Panc1 (cell line): ENCODE data around the gene CEP97. TPM values are rescaled to one million over a fixed set of nuclear protein-coding genes. Genes with fewer than 3 reads are reported as not detected.

Experiments used
- ATAC-seq: fragments of 200-7000 bp; cut with Tn5 transposase; 2 replicates; pipeline ENCODE4 v1.9.1; 2020; ENCODE audit warnings: mild to moderate bottlenecking, moderate library complexity
- BruUV-seq: library from RNA; stranded (reverse); fragments of 400-500 nt; replicated peaks from 2 replicates; lab custom pipeline; 2021; lab: Mats Ljungman, UMichigan
- CTCF ChIA-PET: fragments of 300-600 bp; sonication (Branson Sonifier 250); formaldehyde crosslinking; loops from one replicate; lab custom pipeline; 2022; ENCODE audit warnings: antibody characterized with exemption; lab: Charles Lee
- POLR2A ChIA-PET: fragments of 300-600 bp; sonication (Branson Sonifier 250); formaldehyde crosslinking; loops from one replicate; lab custom pipeline; 2022; ENCODE audit warnings: antibody characterized with exemption; lab: Charles Lee
- DNase-seq: peaks from one replicate; pipeline ENCODE4 v3.0.0-alpha.2; 2010; ENCODE audit warnings: low read depth, low spot score
- H3K27ac ChIP-seq: 2 replicates; pipeline ENCODE4 v1.5.1; 2011; ENCODE audit warnings: mild to moderate bottlenecking, low read length, inconsistent platforms
- H3K27me3 ChIP-seq: fragments of 200-500 bp; sonication (Bioruptor generic); 2 replicates; pipeline ENCODE4 v1.6.0; 2014; ENCODE audit warnings: low read length, inconsistent platforms; ENCODE audit not compliant: control insufficient read depth, insufficient read depth
- H3K36me3 ChIP-seq: fragments of 200-500 bp; sonication (Bioruptor generic); 2 replicates; pipeline ENCODE4 v1.5.1; 2014; ENCODE audit warnings: inconsistent platforms, mild to moderate bottlenecking, low read length, moderate library complexity; ENCODE audit not compliant: control insufficient read depth, insufficient read depth
- H3K4me1 ChIP-seq: 2 replicates; pipeline ENCODE4 v1.5.1; 2011; ENCODE audit warnings: inconsistent platforms, mild to moderate bottlenecking, low read length, moderate library complexity; ENCODE audit not compliant: control insufficient read depth, insufficient read depth
- H3K4me3 ChIP-seq, 2 experiments: 2 replicates each; pipeline ENCODE4 v1.5.1; 2011 to 2012; ENCODE audit warnings: low read depth in 2 of 2, low read length in 2 of 2, mild to moderate bottlenecking in 2 of 2, inconsistent platforms in 1 of 2, moderate library complexity in 1 of 2
- H3K9me3 ChIP-seq: fragments of 200-500 bp; sonication (Bioruptor generic); 2 replicates; pipeline ENCODE4 v1.5.1; 2014; ENCODE audit warnings: low read depth, mild to moderate bottlenecking, inconsistent platforms, low read length, moderate library complexity; ENCODE audit not compliant: control insufficient read depth, insufficient read depth
- CTCF ChIP-seq: fragments of 450-650 bp; IDR thresholded peaks from 2 replicates; pipeline ENCODE4 v1.5.1; 2017; ENCODE audit warnings: mild to moderate bottlenecking
- POLR2AphosphoS5 ChIP-seq: IDR thresholded peaks from 2 replicates; pipeline ENCODE4 v1.6.1; 2012; ENCODE audit warnings: mild to moderate bottlenecking, low read depth, low read length, moderate library complexity
- REST ChIP-seq, 2 experiments: IDR thresholded peaks; 2 replicates each; pipeline ENCODE4 v1.6.1; 2011 to 2012; ENCODE audit warnings: low read depth in 2 of 2, control low read depth in 1 of 2, low read length in 1 of 2, mild to moderate bottlenecking in 1 of 2, moderate library complexity in 1 of 2; ENCODE audit not compliant: insufficient read depth in 1 of 2
- SIN3A ChIP-seq: IDR thresholded peaks from 2 replicates; pipeline ENCODE4 v1.6.1; 2012; ENCODE audit warnings: low read depth, mild to moderate bottlenecking, low read length, moderate library complexity, borderline replicate concordance; ENCODE audit not compliant: insufficient read depth
- TCF7L2 ChIP-seq: IDR thresholded peaks from 2 replicates; pipeline ENCODE4 v1.6.1; 2011; ENCODE audit warnings: mild to moderate bottlenecking, low read depth, low read length, inconsistent platforms
- in situ Hi-C: cut with HindIII; loops from 2 replicates; pipeline ENCODE4 v1.10.0; 2016; ENCODE audit warnings: low sequenced_read_pairs, low pct_unique_long_range_greater_than_20kb
- intact Hi-C: fragments of 100-400 bp; cut with micrococcal nuclease; formaldehyde crosslinking; loops from one replicate; pipeline ENCODE4 v1.10.0; 2022; ENCODE audit not compliant: unreplicated experiment
- total RNA-seq: library from RNA; stranded (reverse); gene quantifications from one replicate; pipeline ENCODE4 v1.2.1, GENCODE V29; 2021; ENCODE audit not compliant: unreplicated experiment

Gene CEP97
- total RNA-seq, 1 experiment from 2014 or later = 17.4 TPM

GRCh38 chr3:101809178-101810021 lies 85.0 kb downstream of the CEP97 start:
- ChIA-PET POLR2A (no interaction called here), CTCF (interaction anchor here (1.6 kb wide), 1 partner anchor 415 kb away, joined by 7 read pairs; no protein-coding TSS in a partner anchor)
- intact Hi-C loops = loop anchor here (2.0 kb wide), 1 partner anchor 415 kb away; no protein-coding TSS in a partner anchor
- DNase-seq (no peak), ATAC-seq (no peak)
- no TSS peak for BruUV-seq
- Histone ChIP-seq H3K27ac (no peak overlapping the region), H3K27me3 (no peaks in the 10 kb centered on the region), H3K36me3 (0 out of 2 replicates have a peak, but pooled peaks cover under 1% of the 10 kb centered on the region), H3K4me3 (no peak overlapping the region), H3K4me1 (no peaks in the 10 kb centered on the region), H3K9me3 (no peaks in the 10 kb centered on the region)
- in situ Hi-C loops = loop anchor here (25.0 kb wide), 1 partner anchor 728 kb away; no protein-coding TSS in a partner anchor
- no peak for TF ChIP-seq POLR2AphosphoS5
- TF ChIP-seq CTCF = peak; percentile 75; the same call in 1 of the 2 replicates
- TF ChIP-seq SIN3A = no peak
- no peak for TF ChIP-seq REST (IDR thresholded peaks at IDR 0.05; ENCODE audit: insufficient read depth in 1 of 2, low read depth in 2 of 2, low read length in 1 of 2)
- TF ChIP-seq TCF7L2 = no peak

- DNase-seq = no peak
- H3K27ac ChIP-seq = no peak overlapping the region
- in situ Hi-C loops = loop anchor here (25.0 kb wide), 1 partner anchor 727 kb away; no protein-coding TSS in a partner anchor
- ChIA-PET POLR2A (no interaction called here), CTCF (no interaction called here)
- TF ChIP-seq REST (IDR thresholded peaks at IDR 0.05; ENCODE audit: insufficient read depth in 1 of 2, low read depth in 2 of 2, low read length in 1 of 2) = no peak
- no peak for TF ChIP-seq POLR2AphosphoS5
- no peak for TF ChIP-seq TCF7L2
- TF ChIP-seq SIN3A = no peak
- TF ChIP-seq CTCF = no peak
- no peak overlapping the region for H3K4me3 ChIP-seq
- H3K27me3 ChIP-seq = no peaks in the 10 kb centered on the region
- H3K36me3 ChIP-seq = no peaks in the 10 kb centered on the region
- H3K4me1 ChIP-seq = no peaks in the 10 kb centered on the region
- intact Hi-C loops = no loop called here
- H3K9me3 ChIP-seq = no peaks in the 10 kb centered on the region
- no peak for ATAC-seq
- no TSS peak for BruUV-seq
Measured at GRCh38 chr3:101810022-101810418, 85.6 kb downstream of the CEP97 start.
